Neural progenitor cell (in vitro differentiated cells): ENCODE results near the gene RELN. TPM values are rescaled to one million over a fixed set of nuclear protein-coding genes. Genes with fewer than 3 reads are reported as not detected.

ENCODE experiments used
- DNase-seq: peaks from one replicate; pipeline ENCODE4 v3.0.0-alpha.2; 2016; ENCODE audit warnings: low spot score
- H2AFZ ChIP-seq: fragments of 200-600 bp; sonication (generic); replicated peaks from 2 replicates; pipeline ENCODE4 v1.6.1; 2016; ENCODE audit warnings: antibody characterized with exemption
- H3F3A ChIP-seq: fragments of 200-600 bp; sonication (generic); 2 replicates; pipeline ENCODE4 v1.6.1; 2016; ENCODE audit warnings: antibody characterized with exemption, low read depth
- H3K27ac ChIP-seq: fragments of 200-600 bp; sonication (generic); 2 replicates; pipeline ENCODE4 v1.5.1; 2016; ENCODE audit warnings: mild to moderate bottlenecking
- H3K27me3 ChIP-seq: fragments of 200-600 bp; sonication (generic); 2 replicates; pipeline ENCODE4 v1.6.1; 2016; ENCODE audit warnings: mild to moderate bottlenecking, moderate library complexity
- H3K36me3 ChIP-seq: fragments of 200-600 bp; sonication (generic); 2 replicates; pipeline ENCODE4 v1.5.1; 2016
- H3K4me1 ChIP-seq: fragments of 200-600 bp; sonication (generic); 2 replicates; pipeline ENCODE4 v1.6.1; 2016; ENCODE audit warnings: mixed run types
- H3K4me2 ChIP-seq: fragments of 200-600 bp; sonication (generic); 2 replicates; pipeline ENCODE4 v1.6.1; 2016
- H3K4me3 ChIP-seq: fragments of 200-600 bp; sonication (generic); 2 replicates; pipeline ENCODE4 v1.5.1; 2016
- H3K79me2 ChIP-seq: fragments of 200-600 bp; sonication (generic); 2 replicates; pipeline ENCODE4 v1.6.1; 2016; ENCODE audit warnings: low read depth
- H3K9ac ChIP-seq: fragments of 200-600 bp; sonication (generic); 2 replicates; pipeline ENCODE4 v1.6.1; 2016
- H3K9me3 ChIP-seq: fragments of 200-600 bp; sonication (generic); 2 replicates; pipeline ENCODE4 v1.5.1; 2016; ENCODE audit warnings: low read depth
- H4K20me1 ChIP-seq: fragments of 200-600 bp; sonication (generic); 2 replicates; pipeline ENCODE4 v1.6.1; 2016; ENCODE audit warnings: low read depth
- H3K27ac Mint-ChIP-seq: 3 replicates; pipeline ENCODE4 v1.8.0; 2021; ENCODE audit warnings: mixed read lengths
- H3K27me3 Mint-ChIP-seq: 2 replicates; pipeline ENCODE4 v1.8.0; 2022; ENCODE audit warnings: low read depth, mild to moderate bottlenecking, inconsistent platforms, moderate library complexity, mixed read lengths; ENCODE audit not compliant: insufficient read depth
- H3K36me3 Mint-ChIP-seq: 3 replicates; pipeline ENCODE4 v1.8.0; 2021; ENCODE audit warnings: mixed read lengths
- H3K4me1 Mint-ChIP-seq: 3 replicates; pipeline ENCODE4 v1.8.0; 2021; ENCODE audit warnings: mixed read lengths
- H3K4me3 Mint-ChIP-seq: 3 replicates; pipeline ENCODE4 v1.8.0; 2021; ENCODE audit warnings: mild to moderate bottlenecking, moderate library complexity, mixed read lengths
- H3K9me3 Mint-ChIP-seq: 3 replicates; pipeline ENCODE4 v1.8.0; 2020; ENCODE audit warnings: mixed read lengths
- EZH2 ChIP-seq: fragments of 200-600 bp; sonication (generic); IDR thresholded peaks from 2 replicates; pipeline ENCODE4 v1.6.1; 2017; ENCODE audit warnings: antibody characterized with exemption, mild to moderate bottlenecking, moderate library complexity
- EZH2phosphoT487 ChIP-seq: fragments of 200-600 bp; sonication (generic); IDR thresholded peaks from 2 replicates; pipeline ENCODE4 v1.6.1; 2017; ENCODE audit warnings: antibody characterized with exemption
- total RNA-seq: library from RNA; depleted of rRNA; stranded (reverse); fragments of >200 nt; gene quantifications from 2 replicates; pipeline ENCODE4 v1.2.3, GENCODE V29; 2015; ENCODE audit warnings: low replicate concordance
- TF ChIP-seq, protein P1 (sequence below): fragments of 200-600 bp; sonication (generic); IDR thresholded peaks from 2 replicates; pipeline ENCODE4 v1.5.1; 2017; ENCODE audit warnings: antibody characterized with exemption, mild to moderate bottlenecking

Gene RELN
- total RNA-seq, 1 donor from 2014 or later = 0.02 TPM

GRCh38 chr7:103762065-103762760, 227.2 kb downstream of the RELN start:
- H3K27me3 Mint-ChIP-seq = peaks cover 10% of the 10 kb centered on the region
- TF ChIP-seq, protein P1, sequence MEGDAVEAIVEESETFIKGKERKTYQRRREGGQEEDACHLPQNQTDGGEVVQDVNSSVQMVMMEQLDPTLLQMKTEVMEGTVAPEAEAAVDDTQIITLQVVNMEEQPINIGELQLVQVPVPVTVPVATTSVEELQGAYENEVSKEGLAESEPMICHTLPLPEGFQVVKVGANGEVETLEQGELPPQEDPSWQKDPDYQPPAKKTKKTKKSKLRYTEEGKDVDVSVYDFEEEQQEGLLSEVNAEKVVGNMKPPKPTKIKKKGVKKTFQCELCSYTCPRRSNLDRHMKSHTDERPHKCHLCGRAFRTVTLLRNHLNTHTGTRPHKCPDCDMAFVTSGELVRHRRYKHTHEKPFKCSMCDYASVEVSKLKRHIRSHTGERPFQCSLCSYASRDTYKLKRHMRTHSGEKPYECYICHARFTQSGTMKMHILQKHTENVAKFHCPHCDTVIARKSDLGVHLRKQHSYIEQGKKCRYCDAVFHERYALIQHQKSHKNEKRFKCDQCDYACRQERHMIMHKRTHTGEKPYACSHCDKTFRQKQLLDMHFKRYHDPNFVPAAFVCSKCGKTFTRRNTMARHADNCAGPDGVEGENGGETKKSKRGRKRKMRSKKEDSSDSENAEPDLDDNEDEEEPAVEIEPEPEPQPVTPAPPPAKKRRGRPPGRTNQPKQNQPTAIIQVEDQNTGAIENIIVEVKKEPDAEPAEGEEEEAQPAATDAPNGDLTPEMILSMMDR = no peak
- H3K4me3 Mint-ChIP-seq = no peak overlapping the region
- Histone ChIP-seq H3K4me3 (no peak overlapping the region), H4K20me1 (no peaks in the 10 kb centered on the region), H3F3A (peaks cover 5% of the 10 kb centered on the region), H3K9ac (no peak overlapping the region), H3K27me3 (no peaks in the 10 kb centered on the region), H3K9me3 (no peaks in the 10 kb centered on the region), H3K4me2 (no peak overlapping the region), H3K4me1 (peaks cover 20% of the 10 kb centered on the region), H3K27ac (no peak overlapping the region), H2AFZ (no peak overlapping the region), H3K36me3 (no peaks in the 10 kb centered on the region), H3K79me2 (no peaks in the 10 kb centered on the region)
- H3K27ac Mint-ChIP-seq = no peak overlapping the region
- DNase-seq = no peak
- no peaks in the 10 kb centered on the region for H3K9me3 Mint-ChIP-seq
- H3K4me1 Mint-ChIP-seq = peaks cover 24% of the 10 kb centered on the region
- no peaks in the 10 kb centered on the region for H3K36me3 Mint-ChIP-seq

- Histone ChIP-seq H2AFZ (no peak overlapping the region), H3K79me2 (no peaks in the 10 kb centered on the region), H3K9ac (no peak overlapping the region), H3K4me1 (no peaks in the 10 kb centered on the region), H3K36me3 (no peaks in the 10 kb centered on the region), H3K4me2 (no peak overlapping the region), H3F3A (no peaks in the 10 kb centered on the region), H3K4me3 (no peak overlapping the region), H3K9me3 (no peaks in the 10 kb centered on the region), H3K27ac (no peak overlapping the region), H3K27me3 (no peaks in the 10 kb centered on the region), H4K20me1 (no peaks in the 10 kb centered on the region)
- no peaks in the 10 kb centered on the region for H3K36me3 Mint-ChIP-seq
- H3K27me3 Mint-ChIP-seq = peaks cover 3% of the 10 kb centered on the region
- no peak overlapping the region for H3K27ac Mint-ChIP-seq
- DNase-seq = no peak
- H3K4me1 Mint-ChIP-seq = no peaks in the 10 kb centered on the region
- H3K9me3 Mint-ChIP-seq = no peaks in the 10 kb centered on the region
- no peak overlapping the region for H3K4me3 Mint-ChIP-seq
- no peak for TF ChIP-seq EZH2phosphoT487
- TF ChIP-seq, protein P1 = no peak
Observed at GRCh38 chr7:103752995-103753394, 236.5 kb downstream of the RELN start.

DNA sequence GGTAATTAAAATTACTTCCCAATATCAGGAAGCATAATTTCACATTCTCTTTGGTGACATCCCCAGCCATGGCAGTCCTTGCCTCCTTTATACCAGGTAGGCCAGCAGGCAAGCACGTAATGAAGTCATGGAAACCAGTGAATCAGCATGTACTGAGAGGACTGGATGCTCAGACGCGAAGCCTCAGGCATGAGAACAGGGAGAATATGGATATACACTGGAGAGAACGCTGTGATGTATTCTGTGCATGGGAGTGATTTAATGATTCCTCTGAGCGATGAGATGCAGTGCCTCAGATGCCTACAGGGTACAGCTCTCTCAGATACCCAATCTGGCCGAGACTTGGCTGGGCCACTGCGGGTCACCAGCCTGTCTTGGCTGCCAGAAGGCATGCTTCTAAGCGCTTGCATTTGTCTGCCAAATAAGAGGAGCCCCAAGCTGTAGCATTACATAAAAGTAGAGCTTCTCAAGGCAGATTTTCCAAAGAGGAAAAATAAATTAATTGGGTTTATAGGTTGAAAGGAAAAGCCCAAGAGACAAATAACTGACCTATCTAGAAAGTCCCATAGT, 238.1 kb downstream of the RELN start:
- H3K27me3 Mint-ChIP-seq = peaks cover 3% of the 10 kb centered on the region
- no peak overlapping the region for H3K4me3 Mint-ChIP-seq
- Histone ChIP-seq H3K36me3 (no peaks in the 10 kb centered on the region), H3K27ac (no peak overlapping the region), H3K79me2 (no peaks in the 10 kb centered on the region), H4K20me1 (no peaks in the 10 kb centered on the region), H3K9me3 (no peaks in the 10 kb centered on the region), H3K4me2 (no peak overlapping the region), H2AFZ (no peak overlapping the region), H3K4me3 (no peak overlapping the region), H3F3A (no peaks in the 10 kb centered on the region), H3K9ac (no peak overlapping the region), H3K27me3 (no peaks in the 10 kb centered on the region), H3K4me1 (no peaks in the 10 kb centered on the region)
- H3K9me3 Mint-ChIP-seq = no peaks in the 10 kb centered on the region
- no peaks in the 10 kb centered on the region for H3K4me1 Mint-ChIP-seq
- no peak for DNase-seq
- TF ChIP-seq EZH2 = no peak
- no peaks in the 10 kb centered on the region for H3K36me3 Mint-ChIP-seq
- no peak overlapping the region for H3K27ac Mint-ChIP-seq

DNA sequence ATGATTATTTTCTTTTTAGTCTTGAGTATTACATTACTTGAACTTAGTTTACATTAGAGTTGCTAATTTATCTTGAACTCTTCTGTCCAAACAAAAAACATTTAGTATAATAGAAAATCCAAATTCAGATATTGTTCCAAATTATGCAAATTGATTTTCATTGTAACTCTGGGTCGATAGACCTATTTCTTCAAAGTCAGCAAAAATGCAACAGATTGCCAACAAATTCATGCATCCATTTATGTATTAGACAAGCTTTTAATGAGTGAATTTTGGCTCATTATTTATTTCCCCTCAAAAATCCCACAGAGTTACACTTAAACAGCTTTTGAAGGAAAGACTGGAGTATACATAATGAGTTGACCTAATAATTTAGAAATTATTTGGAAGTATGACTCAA, 240.8 kb downstream of the RELN start:
- no peak overlapping the region for H3K4me3 ChIP-seq
- H3F3A ChIP-seq = no peaks in the 10 kb centered on the region
- H3K27me3 ChIP-seq = no peaks in the 10 kb centered on the region
- Mint-ChIP-seq H3K36me3 (no peaks in the 10 kb centered on the region), H3K27ac (no peak overlapping the region), H3K4me1 (no peaks in the 10 kb centered on the region), H3K9me3 (no peaks in the 10 kb centered on the region), H3K4me3 (no peak overlapping the region), H3K27me3 (peaks cover 3% of the 10 kb centered on the region)
- no peak for DNase-seq
- H3K79me2 ChIP-seq = no peaks in the 10 kb centered on the region
- H3K36me3 ChIP-seq = no peaks in the 10 kb centered on the region
- H2AFZ ChIP-seq = no peak overlapping the region
- TF ChIP-seq, protein P1 = no peak
- no peak for TF ChIP-seq EZH2
- TF ChIP-seq EZH2phosphoT487 = no peak
- no peaks in the 10 kb centered on the region for H3K9me3 ChIP-seq
- no peak overlapping the region for H3K4me2 ChIP-seq
- no peaks in the 10 kb centered on the region for H4K20me1 ChIP-seq
- no peak overlapping the region for H3K27ac ChIP-seq
- no peak overlapping the region for H3K9ac ChIP-seq
- H3K4me1 ChIP-seq = no peaks in the 10 kb centered on the region
